Nephron progenitor cell (in vitro differentiated cells): ENCODE results near the gene RBMS3.
A peak's percentile ranks its signal among the peaks of the same experiment; 100 is the strongest.

ENCODE experiments used
- DNase-seq: peaks from one replicate; pipeline ENCODE4 v3.0.0; 2021
- H3K27ac Mint-ChIP-seq: 2 replicates; pipeline ENCODE4 v1.8.0; 2021; ENCODE audit warnings: mild to moderate bottlenecking, moderate library complexity, mixed read lengths
- H3K27me3 Mint-ChIP-seq: 2 replicates; pipeline ENCODE4 v1.8.0; 2021; ENCODE audit warnings: mild to moderate bottlenecking, low read depth, mixed read lengths; ENCODE audit not compliant: poor library complexity
- H3K36me3 Mint-ChIP-seq: 2 replicates; pipeline ENCODE4 v1.8.0; 2021; ENCODE audit warnings: low read depth, mixed read lengths
- H3K4me1 Mint-ChIP-seq: 2 replicates; pipeline ENCODE4 v1.8.0; 2021; ENCODE audit warnings: mixed read lengths
- H3K4me3 Mint-ChIP-seq: 2 replicates; pipeline ENCODE4 v1.8.0; 2021; ENCODE audit warnings: mild to moderate bottlenecking, moderate library complexity, mixed read lengths
- H3K9me3 Mint-ChIP-seq: 2 replicates; pipeline ENCODE4 v1.8.0; 2021; ENCODE audit warnings: mild to moderate bottlenecking, moderate library complexity, mixed read lengths
- CTCF ChIP-seq: fragments of 200-600 bp; sonication (generic); IDR thresholded peaks from 2 replicates; pipeline ENCODE4 v1.5.0; 2021; ENCODE audit warnings: antibody characterized with exemption

The RBMS3 gene

GRCh38 chr3:29731050-29731449, 450.2 kb downstream of the RBMS3 start:
- TF ChIP-seq CTCF, result no peak
- H3K27ac Mint-ChIP-seq, result no peak overlapping the region
- H3K4me1 Mint-ChIP-seq, result no peaks in the 10 kb centered on the region
- H3K9me3 Mint-ChIP-seq, result no peaks in the 10 kb centered on the region
- DNase-seq, result no peak
- no peak overlapping the region for H3K4me3 Mint-ChIP-seq
- no peaks in the 10 kb centered on the region for H3K36me3 Mint-ChIP-seq
- no peaks in the 10 kb centered on the region for H3K27me3 Mint-ChIP-seq

GRCh38 chr3:29741231-29741630, 460.4 kb downstream of the RBMS3 start:
- no peaks in the 10 kb centered on the region for H3K27me3 Mint-ChIP-seq
- no peaks in the 10 kb centered on the region for H3K36me3 Mint-ChIP-seq
- H3K4me1 Mint-ChIP-seq, result peaks cover 16% of the 10 kb centered on the region
- no peak for DNase-seq
- peak overlapping the region; percentile 26 for H3K27ac Mint-ChIP-seq
- no peak overlapping the region for H3K4me3 Mint-ChIP-seq
- no peaks in the 10 kb centered on the region for H3K9me3 Mint-ChIP-seq
- no peak for TF ChIP-seq CTCF

- Mint-ChIP-seq H3K27me3 (no peaks in the 10 kb centered on the region), H3K9me3 (no peaks in the 10 kb centered on the region), H3K4me3 (no peak overlapping the region), H3K4me1 (peaks cover 18% of the 10 kb centered on the region), H3K36me3 (no peaks in the 10 kb centered on the region), H3K27ac (peak overlapping the region; percentile 40)
- no peak for TF ChIP-seq CTCF
- peak; percentile 18 for DNase-seq
These were observed 464.5 kb downstream of the RBMS3 start for GRCh38 chr3:29745232-29745870.

GRCh38 chr3:29746163-29746760, 465.4 kb downstream of the RBMS3 start:
- DNase-seq, result no peak
- no peaks in the 10 kb centered on the region for H3K27me3 Mint-ChIP-seq
- H3K9me3 Mint-ChIP-seq, result no peaks in the 10 kb centered on the region
- no peak overlapping the region for H3K27ac Mint-ChIP-seq
- H3K4me3 Mint-ChIP-seq, result no peak overlapping the region
- TF ChIP-seq CTCF, result no peak
- no peaks in the 10 kb centered on the region for H3K36me3 Mint-ChIP-seq
- H3K4me1 Mint-ChIP-seq, result peaks cover 16% of the 10 kb centered on the region

- no peak overlapping the region for H3K4me3 Mint-ChIP-seq
- peaks cover 19% of the 10 kb centered on the region for H3K4me1 Mint-ChIP-seq
- no peak overlapping the region for H3K27ac Mint-ChIP-seq
- no peak for DNase-seq
- TF ChIP-seq CTCF, result no peak
- H3K36me3 Mint-ChIP-seq, result no peaks in the 10 kb centered on the region
- no peaks in the 10 kb centered on the region for H3K27me3 Mint-ChIP-seq
- H3K9me3 Mint-ChIP-seq, result no peaks in the 10 kb centered on the region
These were observed 467.1 kb downstream of the RBMS3 start for GRCh38 chr3:29747991-29748390.
